PC-3 (cell line): ENCODE results near the gene SPINK9.

Source experiments
- CTCF ChIP-seq: fragments of 300-600 bp; sonication (generic); conservative IDR thresholded peaks from 2 replicates; pipeline ENCODE4 v1.5.1; 2017; ENCODE audit warnings: antibody characterized with exemption, low read depth, mild to moderate bottlenecking, low read length
- EZH2 ChIP-seq: fragments of 300-600 bp; sonication (generic); IDR thresholded peaks from one replicate; pipeline ENCODE4 v1.6.1; 2017; ENCODE audit warnings: antibody characterized with exemption, mild to moderate bottlenecking, low read length; ENCODE audit not compliant: unreplicated experiment
- EZH2phosphoT487 ChIP-seq: fragments of 300-600 bp; sonication (generic); IDR thresholded peaks from 2 replicates; pipeline ENCODE4 v1.6.1; 2018; ENCODE audit warnings: mild to moderate bottlenecking, antibody characterized with exemption, low read length, borderline replicate concordance

GRCh38 chr5:148347706-148348105 is 12.3 kb downstream of the SPINK9 start:
- TF ChIP-seq CTCF, result no peak
- no peak for TF ChIP-seq EZH2
- TF ChIP-seq EZH2phosphoT487, result no peak
